A549 treated with Hydrocortisone at 1 μM for 4 hours (cell line): ENCODE results near the gene IDUA. TPM values are rescaled to one million over a fixed set of nuclear protein-coding genes. Genes with fewer than 3 reads are reported as not detected.

Experiments used
- total RNA-seq: library from RNA; stranded (reverse); fragments of 200-300 nt; extraction: Qiagen RNA extraction; gene quantifications from 5 replicates; pipeline ENCODE4 v1.2.3, GENCODE V29; 2022

Gene IDUA
- total RNA-seq, result 7.4 to 11.7 TPM (median 10.3 TPM) in 5 replicates

DNA sequence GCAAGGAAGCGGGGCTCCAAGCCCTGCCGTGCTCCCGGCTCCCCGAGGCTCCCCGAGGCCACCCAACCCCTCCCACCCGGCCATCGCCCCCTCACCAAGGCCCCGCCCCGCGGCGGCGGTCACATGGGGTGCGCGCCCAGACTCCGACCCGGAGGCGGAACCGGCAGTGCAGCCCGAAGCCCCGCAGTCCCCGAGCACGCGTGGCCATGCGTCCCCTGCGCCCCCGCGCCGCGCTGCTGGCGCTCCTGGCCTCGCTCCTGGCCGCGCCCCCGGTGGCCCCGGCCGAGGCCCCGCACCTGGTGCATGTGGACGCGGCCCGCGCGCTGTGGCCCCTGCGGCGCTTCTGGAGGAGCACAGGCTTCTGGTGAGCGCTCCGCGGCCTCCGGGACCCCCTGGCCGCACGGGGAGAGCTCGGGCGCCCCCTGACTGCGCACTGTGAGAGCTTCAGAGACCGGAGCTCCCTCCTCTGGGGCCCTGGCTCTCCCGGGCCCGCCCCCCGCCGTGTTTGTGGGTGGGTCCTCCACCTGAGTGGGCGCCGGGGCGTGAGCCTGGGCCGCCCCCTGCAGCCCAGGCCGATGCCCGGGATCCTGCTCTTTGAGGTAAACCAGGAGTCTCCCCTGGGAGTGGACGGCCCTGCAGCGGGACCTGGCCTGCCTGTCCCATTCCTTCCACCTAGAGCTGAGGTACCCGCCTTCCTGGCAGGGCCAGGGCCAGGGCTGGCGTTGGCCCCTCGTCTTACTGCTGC lies at the start of gene IDUA:
Gene IDUA (plus strand): TSS at position 166 of the 745 bp plus-strand sequence. CDS start 41 bp downstream, at position 207.

DNA sequence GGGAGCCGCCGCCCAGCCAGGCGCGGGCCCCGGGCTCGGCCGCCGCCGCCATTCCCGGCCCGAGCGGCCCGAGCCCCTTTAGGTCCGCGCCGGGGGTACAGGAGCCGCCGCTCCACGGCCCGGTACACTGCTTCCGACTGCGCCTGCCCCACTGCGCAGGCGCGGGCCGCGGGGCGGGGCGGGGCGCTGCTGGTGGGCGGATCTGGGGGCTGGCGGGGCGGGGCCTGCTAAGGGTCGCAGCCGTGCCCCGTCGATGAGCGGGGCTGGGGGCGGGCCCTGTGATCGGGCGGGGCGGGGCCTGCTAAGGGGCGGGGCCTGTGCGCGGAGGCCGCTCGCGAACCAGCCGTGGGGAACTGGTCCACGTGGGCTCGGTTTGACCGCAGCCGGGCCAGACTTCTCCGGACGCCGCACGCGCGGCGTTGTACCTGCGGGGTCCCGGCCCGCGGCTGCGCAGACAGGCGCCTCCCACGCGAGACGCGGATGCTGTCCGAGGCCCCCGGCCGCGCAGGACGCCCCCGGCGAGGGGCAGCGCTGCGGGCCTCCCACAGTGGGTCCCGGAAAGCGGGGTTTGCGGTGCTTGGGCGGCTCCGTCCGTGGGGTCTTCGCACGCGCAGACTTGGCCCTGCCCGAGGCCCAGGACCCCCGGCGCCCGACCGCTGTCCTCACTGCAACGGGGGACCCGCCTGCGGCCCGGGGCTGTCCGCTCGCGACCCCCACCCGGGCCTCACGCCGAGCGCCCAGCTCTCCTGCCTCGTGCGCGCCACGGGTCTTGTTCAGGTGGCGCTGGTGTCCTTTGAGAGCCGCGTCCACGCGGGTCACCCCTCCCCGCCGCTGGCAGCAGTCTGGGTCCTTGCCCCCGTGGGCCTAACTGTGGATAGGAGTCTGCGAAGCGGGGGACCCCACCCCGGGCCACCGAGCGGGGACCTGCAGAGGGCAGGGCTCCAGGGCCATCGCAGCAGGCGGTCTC lies 13.1 kb upstream of the IDUA start, which contains the start of gene DGKQ:
Gene DGKQ (minus strand): TSS at position 139 of the 967 bp plus-strand sequence. CDS start 87 bp downstream, at position 52.

GRCh38 chr4:993111-994029 lies 6.5 kb downstream of the IDUA start, which contains the start of gene SLC26A1:
SLC26A1 (minus strand) TSS chr4:993404; CDS start chr4:991703, 1,701 bp downstream.

DNA sequence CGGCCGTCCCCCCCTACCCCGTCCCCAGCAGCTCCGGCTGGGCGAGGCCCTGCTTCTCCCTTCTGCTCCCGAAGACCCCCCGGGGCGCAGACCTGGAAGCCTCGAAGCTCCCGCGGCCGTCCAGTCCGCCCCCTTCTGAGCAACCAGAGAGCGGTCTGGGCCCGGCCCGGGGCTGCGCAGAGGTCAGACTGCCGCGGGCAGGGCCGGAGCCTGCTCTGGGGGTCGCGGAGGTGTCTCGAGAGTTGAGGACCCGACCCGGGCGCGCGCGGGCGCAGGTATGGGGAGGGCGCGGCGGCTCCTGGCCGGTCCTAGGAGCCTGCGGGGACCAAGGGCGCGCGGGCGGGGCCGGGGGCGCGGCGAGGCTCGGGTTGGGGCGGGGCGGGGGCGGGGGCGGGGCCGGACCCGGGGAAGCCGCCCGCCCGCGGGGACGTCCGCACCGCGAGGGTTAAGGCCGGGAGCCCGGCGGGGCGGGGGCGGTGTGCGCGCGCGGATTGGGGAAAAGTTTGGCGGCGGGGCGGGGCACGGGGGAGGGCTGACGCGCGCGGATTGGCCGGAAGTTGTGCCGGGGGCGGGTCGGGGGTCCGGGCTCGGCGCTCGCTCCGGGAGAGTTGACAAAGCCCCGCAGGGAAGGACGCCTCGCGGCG lies 24.3 kb downstream of the IDUA start, which contains the start of gene FGFRL1:
Gene FGFRL1 (plus strand): TSS at position 605 of the 644 bp plus-strand sequence. CDS start 860 bp downstream, outside the sequence.

Other genes with a start within 250 kb of the IDUA start
- gene CPLX1, start 160.9 kb upstream of the IDUA start, total RNA-seq, result 0.29 to 0.66 TPM (median 0.61 TPM) in 5 replicates
- gene GAK, start 54.7 kb upstream of the IDUA start, total RNA-seq, result 35.5 to 50.3 TPM (median 45.9 TPM) in 5 replicates
- 8.6 to 13.9 TPM (median 9.9 TPM) in 5 replicates for gene TMEM175, start 54.6 kb upstream of the IDUA start, total RNA-seq
- 4.9 to 7.9 TPM (median 6.6 TPM) in 5 replicates for gene DGKQ, start 13.5 kb upstream of the IDUA start, total RNA-seq
- 0.14 to 0.44 TPM (median 0.17 TPM) in 5 replicates for gene SLC26A1, start 6.4 kb downstream of the IDUA start, total RNA-seq
- gene FGFRL1, start 24.6 kb downstream of the IDUA start, total RNA-seq, result 14.6 to 20.3 TPM (median 19.4 TPM) in 5 replicates
- 1.4 to 2.8 TPM (median 2.4 TPM) in 5 replicates for gene RNF212, start 126.5 kb downstream of the IDUA start, total RNA-seq
- 0.31 to 1.0 TPM (median 0.39 TPM) in 5 replicates for gene SPON2, start 185.5 kb downstream of the IDUA start, total RNA-seq